B cell (primary cell): ENCODE results near the gene POP5. TPM values are rescaled to one million over a fixed set of nuclear protein-coding genes. Genes with fewer than 3 reads are reported as not detected.

Experiments
- ATAC-seq: fragments of 200-7000 bp; cut with Tn5 transposase; one replicate; pipeline ENCODE4 v1.10.0; 2021; ENCODE audit warnings: low read depth, mild to moderate bottlenecking, moderate number of reproducible peaks, moderate library complexity
- CTCF ChIA-PET: fragments of 350-600 bp; sonication (Branson Sonifier 250); formaldehyde crosslinking; loops from one replicate; lab custom pipeline; 2021; ENCODE audit warnings: antibody characterized with exemption, inconsistent platforms; lab: Charles Lee
- POLR2A ChIA-PET: fragments of 350-600 bp; sonication (Branson Sonifier 250); formaldehyde crosslinking; loops from one replicate; lab custom pipeline; 2021; ENCODE audit warnings: antibody characterized with exemption; lab: Charles Lee
- DNase-seq: peaks from one replicate; pipeline ENCODE4 v3.0.0; 2013
- H2AFZ ChIP-seq: 2 replicates; pipeline ENCODE4 v1.6.1; 2012; ENCODE audit warnings: mild to moderate bottlenecking, low read depth, low read length; ENCODE audit not compliant: insufficient read depth, poor library complexity, severe bottlenecking
- H3K27ac ChIP-seq, 2 donors: 1 replicate in 1 of 2; 2 replicates in 1 of 2; pipeline ENCODE4 v1.5.1; 2012 to 2013; ENCODE audit warnings: low read length in 2 of 2, mild to moderate bottlenecking in 2 of 2, moderate library complexity in 1 of 2
- H3K27me3 ChIP-seq, 4 experiments: fragments of 200-600 bp in 1 of 4; sonication (generic) in 1 of 4; replicated peaks in 1 of 4; 1 replicate in 2 of 4; 2 replicates in 2 of 4; pipeline versions ENCODE4 v1.6.1 to v1.7.0; 2013 to 2016; ENCODE audit warnings: low read length in 3 of 4, mild to moderate bottlenecking in 2 of 4, mixed read lengths in 1 of 4, moderate library complexity in 1 of 4; ENCODE audit not compliant: insufficient read depth in 4 of 4, control insufficient read depth in 3 of 4; ENCODE audit errors: control extremely low read depth in 1 of 4
- H3K36me3 ChIP-seq, 2 experiments: replicated peaks in 1 of 2; 1 replicate in 1 of 2; 2 replicates in 1 of 2; pipeline versions ENCODE4 v1.6.1 to v1.7.1; 2013; ENCODE audit warnings: low read length in 1 of 2; ENCODE audit not compliant: insufficient read depth in 2 of 2, control insufficient read depth in 1 of 2; ENCODE audit errors: control extremely low read depth in 1 of 2, extremely low read depth in 1 of 2
- H3K4me1 ChIP-seq, 2 donors: fragments of 200-600 bp in 1 of 2; sonication (generic) in 1 of 2; 1 replicate in 1 of 2; 2 replicates in 1 of 2; pipeline versions ENCODE4 v1.5.1 to v1.6.1; 2013 to 2017; ENCODE audit warnings: low read length in 2 of 2; ENCODE audit not compliant: control insufficient read depth in 2 of 2, insufficient read depth in 2 of 2
- H3K4me2 ChIP-seq: replicated peaks from 2 replicates; pipeline ENCODE3; 2012; ENCODE audit warnings: mild to moderate bottlenecking, low read depth, low read length; ENCODE audit not compliant: poor library complexity, severe bottlenecking
- H3K4me3 ChIP-seq, 5 experiments: fragments of 200-600 bp in 1 of 5; sonication (generic) in 1 of 5; 1 replicate in 3 of 5; 2 replicates in 2 of 5; pipeline versions ENCODE4 v1.5.1 to v1.7.0; 2011 to 2016; ENCODE audit warnings: low read length in 4 of 5, mild to moderate bottlenecking in 4 of 5, low read depth in 2 of 5, control low read depth in 1 of 5, moderate library complexity in 1 of 5; ENCODE audit not compliant: insufficient read depth in 1 of 5; ENCODE audit errors: control extremely low read depth in 1 of 5, extremely low read depth in 1 of 5
- H3K79me2 ChIP-seq: fragments of 200-600 bp; sonication (generic); one replicate; pipeline ENCODE4 v1.6.0; 2016; ENCODE audit warnings: low read length; ENCODE audit not compliant: control insufficient read depth, insufficient read depth
- H3K9ac ChIP-seq: fragments of 200-600 bp; sonication (generic); 2 replicates; pipeline ENCODE4 v1.6.1; 2017; ENCODE audit warnings: mild to moderate bottlenecking, low read length, moderate library complexity
- H3K9me3 ChIP-seq, 3 donors: one replicate each; pipeline versions ENCODE4 v1.6.1 to v1.7.1; 2013; ENCODE audit warnings: low read length in 2 of 3; ENCODE audit not compliant: control insufficient read depth in 2 of 3, insufficient read depth in 1 of 3; ENCODE audit errors: control extremely low read depth in 1 of 3
- H4K20me1 ChIP-seq: 2 replicates; pipeline ENCODE4 v1.6.0; 2012; ENCODE audit warnings: mild to moderate bottlenecking, low read length; ENCODE audit not compliant: insufficient read depth, control insufficient read depth, poor library complexity, severe bottlenecking
- H3K27ac Mint-ChIP-seq: one replicate; pipeline ENCODE4 v1.8.0; 2021; ENCODE audit warnings: mixed read lengths
- H3K27me3 Mint-ChIP-seq: one replicate; pipeline ENCODE4 v1.8.0; 2021; ENCODE audit warnings: mixed read lengths
- H3K4me1 Mint-ChIP-seq: one replicate; pipeline ENCODE4 v1.8.0; 2021; ENCODE audit warnings: mixed read lengths
- H3K4me3 Mint-ChIP-seq: one replicate; pipeline ENCODE4 v1.8.0; 2021; ENCODE audit warnings: mixed read lengths
- H3K9me3 Mint-ChIP-seq: one replicate; pipeline ENCODE4 v1.8.0; 2022; ENCODE audit warnings: mixed read lengths; ENCODE audit not compliant: insufficient read depth
- EZH2 ChIP-seq: IDR thresholded peaks from 2 replicates; pipeline ENCODE4 v1.6.1; 2012; ENCODE audit warnings: borderline replicate concordance, low read depth, mild to moderate bottlenecking, moderate library complexity, low read length; ENCODE audit not compliant: insufficient read depth, poor library complexity, severe bottlenecking
- WGBS: methylation state at CpG from one replicate; pipeline ENCODE4 v1.1.5; 2013; ENCODE audit warnings: missing lambda C conversion rate; ENCODE audit not compliant: insufficient coverage; 5-methylcytosine and 5-hydroxymethylcytosine counted together
- intact Hi-C: fragments of 100-400 bp; cut with micrococcal nuclease; formaldehyde crosslinking; loops from one replicate; pipeline ENCODE4 v1.10.0; 2022
- polyA plus RNA-seq: library from polyadenylated mRNA; depleted of rRNA; stranded (reverse); fragments of >200 nt; gene quantifications from 2 replicates; pipeline ENCODE4 v1.2.3, GENCODE V29; 2012
- total RNA-seq, 2 donors: library from RNA; stranded (reverse); fragments of 120-200 nt in 1 of 2; gene quantifications; 1 replicate in 1 of 2; 2 replicates in 1 of 2; pipeline versions ENCODE4 v1.2.3 to v1.2.4, GENCODE V29; 2013 to 2022
- TF ChIP-seq, protein P1 (sequence below): fragments of 200-600 bp; IDR thresholded peaks from one replicate; pipeline ENCODE4 v1.8.0; 2022; ENCODE audit warnings: antibody characterized with exemption, mild to moderate bottlenecking

Gene POP5
- total and polyA plus RNA-seq, 2 donors (not counting 1 experiment from before 2014, with no cell fraction given): 60.6 to 107 TPM

DNA sequence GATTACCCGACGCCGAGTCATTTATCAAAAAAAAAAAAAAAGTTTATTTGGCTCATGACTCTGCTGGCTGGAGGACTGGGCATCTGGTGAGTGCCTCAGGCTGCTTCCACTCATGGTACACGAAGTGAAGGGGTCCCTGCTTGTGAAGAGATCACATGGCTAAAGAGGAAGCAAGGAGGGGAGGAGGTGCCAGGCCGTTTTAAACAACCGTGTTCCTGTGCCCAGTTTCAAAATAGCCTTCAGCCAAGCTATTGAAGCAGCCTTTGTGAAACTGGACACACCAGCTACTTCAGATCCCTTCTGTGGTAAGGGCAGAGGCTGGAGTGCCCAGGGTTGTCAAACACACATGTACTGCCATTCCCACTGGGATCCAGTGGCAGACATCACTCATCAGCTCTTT lies 7.6 kb downstream of the POP5 start:
- Histone ChIP-seq H2AFZ (no peak overlapping the region), H4K20me1 (peaks cover 16% of the 10 kb centered on the region), H3K27me3 (no peaks in the 10 kb centered on the region), H3K36me3 (peaks cover 24 to 80% of the 10 kb centered on the region in 2 experiments), H3K9ac (no peak overlapping the region), H3K4me1 (no peaks in the 10 kb centered on the region), H3K4me2 (no peak overlapping the region), H3K79me2 (no peaks in the 10 kb centered on the region), H3K4me3 (no peak overlapping the region), H3K27ac (no peak overlapping the region), H3K9me3 (no peaks in the 10 kb centered on the region)
- no peaks in the 10 kb centered on the region for H3K27me3 Mint-ChIP-seq
- POLR2A ChIA-PET: no interaction called here
- no peak overlapping the region for H3K4me3 Mint-ChIP-seq
- DNase-seq (no peak), ATAC-seq (no peak)
- H3K27ac Mint-ChIP-seq: no peak overlapping the region
- intact Hi-C loops: no loop called here
- WGBS: 57% methylated on average over 3 of the region's 6 CpGs
- no peaks in the 10 kb centered on the region for H3K9me3 Mint-ChIP-seq
- TF ChIP-seq, protein P1, sequence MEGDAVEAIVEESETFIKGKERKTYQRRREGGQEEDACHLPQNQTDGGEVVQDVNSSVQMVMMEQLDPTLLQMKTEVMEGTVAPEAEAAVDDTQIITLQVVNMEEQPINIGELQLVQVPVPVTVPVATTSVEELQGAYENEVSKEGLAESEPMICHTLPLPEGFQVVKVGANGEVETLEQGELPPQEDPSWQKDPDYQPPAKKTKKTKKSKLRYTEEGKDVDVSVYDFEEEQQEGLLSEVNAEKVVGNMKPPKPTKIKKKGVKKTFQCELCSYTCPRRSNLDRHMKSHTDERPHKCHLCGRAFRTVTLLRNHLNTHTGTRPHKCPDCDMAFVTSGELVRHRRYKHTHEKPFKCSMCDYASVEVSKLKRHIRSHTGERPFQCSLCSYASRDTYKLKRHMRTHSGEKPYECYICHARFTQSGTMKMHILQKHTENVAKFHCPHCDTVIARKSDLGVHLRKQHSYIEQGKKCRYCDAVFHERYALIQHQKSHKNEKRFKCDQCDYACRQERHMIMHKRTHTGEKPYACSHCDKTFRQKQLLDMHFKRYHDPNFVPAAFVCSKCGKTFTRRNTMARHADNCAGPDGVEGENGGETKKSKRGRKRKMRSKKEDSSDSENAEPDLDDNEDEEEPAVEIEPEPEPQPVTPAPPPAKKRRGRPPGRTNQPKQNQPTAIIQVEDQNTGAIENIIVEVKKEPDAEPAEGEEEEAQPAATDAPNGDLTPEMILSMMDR: no peak
- no peak for TF ChIP-seq EZH2
- CTCF ChIA-PET: no interaction called here
- no peaks in the 10 kb centered on the region for H3K4me1 Mint-ChIP-seq

DNA sequence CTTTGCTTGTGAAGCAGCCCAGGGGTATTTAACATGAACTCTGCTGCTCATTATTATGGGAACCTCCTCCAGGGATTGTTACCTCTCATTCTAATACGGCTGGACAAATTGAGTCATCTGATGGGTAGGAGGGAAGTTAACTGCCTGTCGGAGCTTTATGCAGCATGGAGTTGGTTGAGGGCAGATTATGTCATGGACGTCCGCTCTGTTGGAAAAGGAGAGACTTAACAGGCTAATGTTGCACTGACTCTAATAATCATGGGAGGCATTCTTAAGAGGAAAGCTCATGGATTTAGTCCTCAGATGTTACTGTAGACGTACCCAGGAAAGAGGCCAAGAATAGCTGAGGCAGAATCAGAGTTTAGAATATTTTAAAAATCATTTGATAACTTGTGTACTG lies 9.9 kb downstream of the POP5 start:
- no peak overlapping the region for H3K27ac ChIP-seq
- Mint-ChIP-seq H3K27me3 (no peaks in the 10 kb centered on the region), H3K9me3 (no peaks in the 10 kb centered on the region), H3K27ac (no peak overlapping the region), H3K4me3 (no peak overlapping the region), H3K4me1 (no peaks in the 10 kb centered on the region)
- H3K27me3 ChIP-seq: no peaks in the 10 kb centered on the region
- 100% methylated on average over 4 of the region's 5 CpGs for WGBS
- no peak overlapping the region for H3K4me2 ChIP-seq
- H3K79me2 ChIP-seq: no peaks in the 10 kb centered on the region
- no peak overlapping the region for H2AFZ ChIP-seq
- H4K20me1 ChIP-seq: peaks cover 16% of the 10 kb centered on the region
- H3K4me1 ChIP-seq: no peaks in the 10 kb centered on the region
- TF ChIP-seq, protein P1: no peak
- TF ChIP-seq EZH2: no peak
- H3K4me3 ChIP-seq: no peak overlapping the region
- no peak for DNase-seq
- no peak overlapping the region for H3K9ac ChIP-seq
- CTCF ChIA-PET: interaction anchor here (0.7 to 2.0 kb wide), 3 partner anchors 10 to 882 kb away, joined by 3 to 10 read pairs (median 4); partner anchors contain the start of gene POP5
- POLR2A ChIA-PET: no interaction called here
- peaks cover 30 to 81% of the 10 kb centered on the region in 2 experiments for H3K36me3 ChIP-seq
- ATAC-seq: no peak
- no peaks in the 10 kb centered on the region for H3K9me3 ChIP-seq
- intact Hi-C loops: no loop called here
